ENCODE results near the gene HSPB1. TPM values are rescaled to one million over a fixed set of nuclear protein-coding genes. Genes with fewer than 3 reads are reported as not detected.

Gene HSPB1
- total and polyA plus RNA-seq, 4 donors: 25.5 to 186 (median 104) TPM

- no peak for DNase-seq (ENCODE audit: low spot score)
- Histone ChIP-seq H3K4me3 (ENCODE audit: low read depth in 1 of 3, low read length in 3 of 3) (no peak overlapping the region), H3K27ac (ENCODE audit: low read depth in 1 of 2, low read length in 2 of 2) (no peak overlapping the region), H3K9me3 (ENCODE audit: control insufficient read depth in 4 of 4, low read length in 3 of 4) (no peaks in the 10 kb centered on the region), H3K4me1 (ENCODE audit: control insufficient read depth in 4 of 4, insufficient read depth in 4 of 4, low read length in 3 of 4) (peaks cover 0 to 2% (median 0%) of the 10 kb centered on the region in 4 donors), H3K27me3 (ENCODE audit: control insufficient read depth in 4 of 4, insufficient read depth in 4 of 4, low read length in 3 of 4) (no peaks in the 10 kb centered on the region), H3K9ac (ENCODE audit: low read depth in 1 of 2, low read length in 2 of 2) (no peak overlapping the region), H3K36me3 (ENCODE audit: control insufficient read depth in 4 of 4, insufficient read depth in 3 of 4, low read depth in 1 of 4, low read length in 3 of 4) (no peaks in the 10 kb centered on the region)
- 91% methylated on average over 4 of the region's 4 CpGs for WGBS
- TF ChIP-seq HNF4A (conservative IDR thresholded peaks at IDR 0.05) (no peak), TAF1 (conservative IDR thresholded peaks at IDR 0.05) (no peak), JUND (IDR thresholded peaks at IDR 0.05) (no peak), NR2F2 (IDR thresholded peaks at IDR 0.05) (no peak), EGR1 (IDR thresholded peaks at IDR 0.05; ENCODE audit: low read depth in 2 of 2) (no peak), FOXA2 (IDR thresholded peaks at IDR 0.05) (no peak), YY1 (IDR thresholded peaks at IDR 0.05) (no peak), HNF4G (IDR thresholded peaks at IDR 0.05) (no peak), CTCF (IDR thresholded peaks at IDR 0.05; ENCODE audit: low read depth, low read length, missing input control) (no peak), SP1 (IDR thresholded peaks at IDR 0.05) (no peak), RXRA (IDR thresholded peaks at IDR 0.05) (no peak), FOXA1 (IDR thresholded peaks at IDR 0.05) (no peak), GABPA (IDR thresholded peaks at IDR 0.05 in 1 of 2, conservative IDR thresholded peaks at IDR 0.05 in 1 of 2) (no peak), RAD21 (IDR thresholded peaks at IDR 0.05) (no peak)
- TF ChIP-seq, protein P1, sequence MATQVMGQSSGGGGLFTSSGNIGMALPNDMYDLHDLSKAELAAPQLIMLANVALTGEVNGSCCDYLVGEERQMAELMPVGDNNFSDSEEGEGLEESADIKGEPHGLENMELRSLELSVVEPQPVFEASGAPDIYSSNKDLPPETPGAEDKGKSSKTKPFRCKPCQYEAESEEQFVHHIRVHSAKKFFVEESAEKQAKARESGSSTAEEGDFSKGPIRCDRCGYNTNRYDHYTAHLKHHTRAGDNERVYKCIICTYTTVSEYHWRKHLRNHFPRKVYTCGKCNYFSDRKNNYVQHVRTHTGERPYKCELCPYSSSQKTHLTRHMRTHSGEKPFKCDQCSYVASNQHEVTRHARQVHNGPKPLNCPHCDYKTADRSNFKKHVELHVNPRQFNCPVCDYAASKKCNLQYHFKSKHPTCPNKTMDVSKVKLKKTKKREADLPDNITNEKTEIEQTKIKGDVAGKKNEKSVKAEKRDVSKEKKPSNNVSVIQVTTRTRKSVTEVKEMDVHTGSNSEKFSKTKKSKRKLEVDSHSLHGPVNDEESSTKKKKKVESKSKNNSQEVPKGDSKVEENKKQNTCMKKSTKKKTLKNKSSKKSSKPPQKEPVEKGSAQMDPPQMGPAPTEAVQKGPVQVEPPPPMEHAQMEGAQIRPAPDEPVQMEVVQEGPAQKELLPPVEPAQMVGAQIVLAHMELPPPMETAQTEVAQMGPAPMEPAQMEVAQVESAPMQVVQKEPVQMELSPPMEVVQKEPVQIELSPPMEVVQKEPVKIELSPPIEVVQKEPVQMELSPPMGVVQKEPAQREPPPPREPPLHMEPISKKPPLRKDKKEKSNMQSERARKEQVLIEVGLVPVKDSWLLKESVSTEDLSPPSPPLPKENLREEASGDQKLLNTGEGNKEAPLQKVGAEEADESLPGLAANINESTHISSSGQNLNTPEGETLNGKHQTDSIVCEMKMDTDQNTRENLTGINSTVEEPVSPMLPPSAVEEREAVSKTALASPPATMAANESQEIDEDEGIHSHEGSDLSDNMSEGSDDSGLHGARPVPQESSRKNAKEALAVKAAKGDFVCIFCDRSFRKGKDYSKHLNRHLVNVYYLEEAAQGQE (IDR thresholded peaks at IDR 0.05): no peak
- TF ChIP-seq, protein P2, sequence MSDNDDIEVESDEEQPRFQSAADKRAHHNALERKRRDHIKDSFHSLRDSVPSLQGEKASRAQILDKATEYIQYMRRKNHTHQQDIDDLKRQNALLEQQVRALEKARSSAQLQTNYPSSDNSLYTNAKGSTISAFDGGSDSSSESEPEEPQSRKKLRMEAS (IDR thresholded peaks at IDR 0.05): no peak
- TF ChIP-seq, protein P3, sequence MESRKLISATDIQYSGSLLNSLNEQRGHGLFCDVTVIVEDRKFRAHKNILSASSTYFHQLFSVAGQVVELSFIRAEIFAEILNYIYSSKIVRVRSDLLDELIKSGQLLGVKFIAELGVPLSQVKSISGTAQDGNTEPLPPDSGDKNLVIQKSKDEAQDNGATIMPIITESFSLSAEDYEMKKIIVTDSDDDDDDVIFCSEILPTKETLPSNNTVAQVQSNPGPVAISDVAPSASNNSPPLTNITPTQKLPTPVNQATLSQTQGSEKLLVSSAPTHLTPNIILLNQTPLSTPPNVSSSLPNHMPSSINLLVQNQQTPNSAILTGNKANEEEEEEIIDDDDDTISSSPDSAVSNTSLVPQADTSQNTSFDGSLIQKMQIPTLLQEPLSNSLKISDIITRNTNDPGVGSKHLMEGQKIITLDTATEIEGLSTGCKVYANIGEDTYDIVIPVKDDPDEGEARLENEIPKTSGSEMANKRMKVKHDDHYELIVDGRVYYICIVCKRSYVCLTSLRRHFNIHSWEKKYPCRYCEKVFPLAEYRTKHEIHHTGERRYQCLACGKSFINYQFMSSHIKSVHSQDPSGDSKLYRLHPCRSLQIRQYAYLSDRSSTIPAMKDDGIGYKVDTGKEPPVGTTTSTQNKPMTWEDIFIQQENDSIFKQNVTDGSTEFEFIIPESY (IDR thresholded peaks at IDR 0.05): no peak
- TF ChIP-seq, protein P4, sequence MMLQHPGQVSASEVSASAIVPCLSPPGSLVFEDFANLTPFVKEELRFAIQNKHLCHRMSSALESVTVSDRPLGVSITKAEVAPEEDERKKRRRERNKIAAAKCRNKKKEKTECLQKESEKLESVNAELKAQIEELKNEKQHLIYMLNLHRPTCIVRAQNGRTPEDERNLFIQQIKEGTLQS (IDR thresholded peaks at IDR 0.05): no peak
These were observed 47.7 kb upstream of the HSPB1 start for GRCh38 chr7:76254781-76255180.
